22Rv1 (cell line): Measurements from ENCODE around the gene MYO10.

Experiments used
- CTCF ChIP-seq: fragments of 450-650 bp; IDR thresholded peaks from 2 replicates; pipeline ENCODE4 v1.5.1; 2017; ENCODE audit warnings: mild to moderate bottlenecking
- ZFX ChIP-seq: fragments of 450-650 bp; IDR thresholded peaks from 2 replicates; pipeline ENCODE4 v1.6.1; 2017; ENCODE audit warnings: antibody characterized with exemption, borderline replicate concordance

- TF ChIP-seq CTCF (no peak), ZFX (no peak)
Measured at GRCh38 chr5:16866795-16867576, 69.1 kb downstream of the MYO10 start.
